LNCAP (cell line): ENCODE measurements around the gene TCHP.

Experiments used
- TF ChIP-seq, protein P1 (sequence below): fragments of 450-650 bp; IDR thresholded peaks from 2 replicates; pipeline ENCODE4 v1.5.1; 2017; ENCODE audit warnings: mild to moderate bottlenecking

The TCHP gene

GRCh38 chr12:109893261-109893995 is 6.6 kb upstream of the TCHP start:
- TF ChIP-seq, protein P1, sequence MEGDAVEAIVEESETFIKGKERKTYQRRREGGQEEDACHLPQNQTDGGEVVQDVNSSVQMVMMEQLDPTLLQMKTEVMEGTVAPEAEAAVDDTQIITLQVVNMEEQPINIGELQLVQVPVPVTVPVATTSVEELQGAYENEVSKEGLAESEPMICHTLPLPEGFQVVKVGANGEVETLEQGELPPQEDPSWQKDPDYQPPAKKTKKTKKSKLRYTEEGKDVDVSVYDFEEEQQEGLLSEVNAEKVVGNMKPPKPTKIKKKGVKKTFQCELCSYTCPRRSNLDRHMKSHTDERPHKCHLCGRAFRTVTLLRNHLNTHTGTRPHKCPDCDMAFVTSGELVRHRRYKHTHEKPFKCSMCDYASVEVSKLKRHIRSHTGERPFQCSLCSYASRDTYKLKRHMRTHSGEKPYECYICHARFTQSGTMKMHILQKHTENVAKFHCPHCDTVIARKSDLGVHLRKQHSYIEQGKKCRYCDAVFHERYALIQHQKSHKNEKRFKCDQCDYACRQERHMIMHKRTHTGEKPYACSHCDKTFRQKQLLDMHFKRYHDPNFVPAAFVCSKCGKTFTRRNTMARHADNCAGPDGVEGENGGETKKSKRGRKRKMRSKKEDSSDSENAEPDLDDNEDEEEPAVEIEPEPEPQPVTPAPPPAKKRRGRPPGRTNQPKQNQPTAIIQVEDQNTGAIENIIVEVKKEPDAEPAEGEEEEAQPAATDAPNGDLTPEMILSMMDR: no peak

DNA sequence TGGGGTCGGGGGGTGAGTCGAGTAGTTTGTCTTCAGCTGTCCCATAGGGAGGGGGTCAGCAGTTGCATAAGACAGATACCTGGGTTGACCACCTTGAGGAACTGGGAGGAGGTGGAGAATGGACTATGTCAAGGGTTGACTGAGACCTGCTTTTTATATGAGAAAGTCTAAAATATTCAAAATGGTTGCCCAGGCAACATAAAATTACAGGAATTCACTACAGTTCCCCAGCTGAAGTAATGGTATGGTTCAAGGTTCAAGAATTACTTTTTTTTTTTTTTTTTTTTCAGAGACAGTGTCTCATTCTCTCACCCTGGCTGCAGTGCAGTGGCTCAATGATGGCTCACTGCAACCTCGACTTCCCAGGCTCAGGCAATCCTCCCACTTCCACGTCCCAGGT is 5.1 kb upstream of the TCHP start:
- TF ChIP-seq, protein P1: no peak

- TF ChIP-seq, protein P1: no peak
Observed at GRCh38 chr12:109896188-109896587, 3.9 kb upstream of the TCHP start.

- TF ChIP-seq, protein P1: no peak
Observed at GRCh38 chr12:109897029-109897428, 3.0 kb upstream of the TCHP start.

- TF ChIP-seq, protein P1: no peak
Observed at GRCh38 chr12:109900752-109901580, 892 bp downstream of the TCHP start.

DNA sequence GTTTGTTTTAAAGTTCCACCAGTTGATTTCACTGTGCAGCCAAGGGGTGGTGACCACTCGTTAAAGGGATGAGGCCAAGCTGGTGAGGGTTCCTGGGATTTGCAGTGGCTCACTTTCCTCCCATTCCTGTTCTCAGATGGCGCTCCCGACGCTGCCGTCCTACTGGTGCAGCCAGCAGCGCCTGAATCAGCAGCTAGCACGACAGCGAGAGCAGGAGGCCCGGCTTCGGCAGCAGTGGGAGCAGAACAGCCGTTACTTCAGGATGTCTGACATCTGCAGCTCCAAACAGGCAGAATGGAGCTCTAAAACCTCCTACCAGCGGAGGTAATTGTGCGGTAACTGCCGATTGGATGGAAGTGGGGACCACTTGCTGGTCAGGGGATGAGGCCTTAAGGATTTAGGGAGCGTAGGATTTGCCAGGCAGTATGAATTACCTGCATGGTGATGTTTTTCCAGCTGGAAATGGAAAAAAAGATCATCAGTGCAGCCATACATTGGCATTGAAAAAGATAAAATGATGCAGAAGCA is 2.9 kb downstream of the TCHP start:
- TF ChIP-seq, protein P1: no peak

DNA sequence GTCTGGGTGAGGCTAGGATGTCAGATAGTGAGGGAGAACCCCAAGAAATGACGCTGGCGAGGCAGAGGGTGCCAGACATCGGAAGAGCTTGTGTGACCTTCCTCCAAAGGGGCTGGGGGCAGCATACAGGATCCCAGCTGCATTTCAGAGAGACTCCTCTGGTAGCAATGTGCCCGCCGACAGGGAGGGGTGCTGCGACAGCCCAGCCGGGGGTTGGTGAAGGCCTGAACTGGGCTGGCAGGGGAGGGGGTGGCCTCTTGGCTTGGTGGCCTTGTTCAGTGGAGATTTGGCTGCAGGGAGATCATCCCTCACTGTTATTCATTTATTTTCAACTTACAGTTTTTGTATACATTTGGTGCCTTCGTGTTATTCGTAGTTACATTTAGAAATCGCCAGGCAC is 5.2 kb downstream of the TCHP start:
- TF ChIP-seq, protein P1: no peak
